Hepatic stellate cell (primary cell): ENCODE data around the gene RSPRY1.
A peak's percentile ranks its signal among the peaks of the same experiment; 100 is the strongest.
"Not testable (repeated sequence)": the region's sequence is repeated elsewhere in the genome, so short reads cannot be mapped to it uniquely, and the experiment has no call there.

Experiments used
- DNase-seq: peaks from one replicate; pipeline ENCODE4 v3.0.0; 2011; ENCODE audit warnings: low spot score

The RSPRY1 gene

GRCh38 chr16:57255686-57256415, 69.7 kb downstream of the RSPRY1 start:
- DNase-seq = no peak

- no peak for DNase-seq
Observed at GRCh38 chr16:57256601-57257395, 70.7 kb downstream of the RSPRY1 start.

- no peak for DNase-seq
Observed at GRCh38 chr16:57257455-57258070, 71.4 kb downstream of the RSPRY1 start.

GRCh38 chr16:57258226-57258909, 72.2 kb downstream of the RSPRY1 start:
- no peak for DNase-seq

- no peak for DNase-seq
Observed at GRCh38 chr16:57258910-57259475, 72.9 kb downstream of the RSPRY1 start.

- DNase-seq = peak; percentile 77
Observed at GRCh38 chr16:57260294-57260929, 74.3 kb downstream of the RSPRY1 start.

GRCh38 chr16:57261806-57262205, 75.7 kb downstream of the RSPRY1 start:
- no peak for DNase-seq

- DNase-seq = no peak
Observed at GRCh38 chr16:57262841-57263540, 76.9 kb downstream of the RSPRY1 start.

GRCh38 chr16:57263541-57264351, 77.6 kb downstream of the RSPRY1 start:
- no peak for DNase-seq

GRCh38 chr16:57264381-57264780, 78.3 kb downstream of the RSPRY1 start:
- DNase-seq = no peak

GRCh38 chr16:57264950-57265371, 78.8 kb downstream of the RSPRY1 start:
- no peak for DNase-seq

- peak; percentile 52 for DNase-seq
Observed at GRCh38 chr16:57265850-57266530, 79.9 kb downstream of the RSPRY1 start.

GRCh38 chr16:57266531-57267260, 80.6 kb downstream of the RSPRY1 start:
- DNase-seq = no peak

- not testable (repeated sequence) for DNase-seq
Observed at GRCh38 chr16:57267343-57267742, 81.2 kb downstream of the RSPRY1 start.

- DNase-seq = no peak
Observed at GRCh38 chr16:57268804-57269800, 83.0 kb downstream of the RSPRY1 start.

GRCh38 chr16:57270221-57271062, 84.3 kb downstream of the RSPRY1 start:
- DNase-seq = no peak

- no peak for DNase-seq
Observed at GRCh38 chr16:57271063-57271345, 84.9 kb downstream of the RSPRY1 start.
